ENCODE data around the gene WRAP73.

- TF ChIP-seq POLR2AphosphoS5 (IDR thresholded peaks at IDR 0.05): no peak
- TF ChIP-seq CTCF (IDR thresholded peaks at IDR 0.05): no peak
- TF ChIP-seq POLR2A (IDR thresholded peaks at IDR 0.05): no peak
Observed at GRCh38 chr1:3590139-3590763, 59.7 kb downstream of the WRAP73 start.
